Breast epithelium (tissue), 3 donors: ENCODE measurements around the gene CALCOCO2.

Experiments
- CTCF ChIP-seq, 3 donors: fragments of 450-650 bp; IDR thresholded peaks; one replicate each; pipeline ENCODE4 v1.5.1; 2016 to 2017; ENCODE audit warnings: antibody characterized with exemption in 3 of 3, mild to moderate bottlenecking in 3 of 3, moderate library complexity in 3 of 3
- POLR2AphosphoS5 ChIP-seq, 3 donors: sonication (generic); formaldehyde crosslinking; IDR thresholded peaks; one replicate each; pipeline ENCODE4 v1.6.1; 2017; ENCODE audit warnings: antibody characterized with exemption in 3 of 3

GRCh38 chr17:48818361-48818841 is 12.4 kb upstream of the CALCOCO2 start:
- TF ChIP-seq CTCF (IDR thresholded peaks at IDR 0.05) (no peak), POLR2AphosphoS5 (IDR thresholded peaks at IDR 0.05) (no peak)
